Measurements from ENCODE around the gene VGF.
A peak's percentile ranks its signal among the peaks of the same experiment; 100 is the strongest.

VGF gene

DNA sequence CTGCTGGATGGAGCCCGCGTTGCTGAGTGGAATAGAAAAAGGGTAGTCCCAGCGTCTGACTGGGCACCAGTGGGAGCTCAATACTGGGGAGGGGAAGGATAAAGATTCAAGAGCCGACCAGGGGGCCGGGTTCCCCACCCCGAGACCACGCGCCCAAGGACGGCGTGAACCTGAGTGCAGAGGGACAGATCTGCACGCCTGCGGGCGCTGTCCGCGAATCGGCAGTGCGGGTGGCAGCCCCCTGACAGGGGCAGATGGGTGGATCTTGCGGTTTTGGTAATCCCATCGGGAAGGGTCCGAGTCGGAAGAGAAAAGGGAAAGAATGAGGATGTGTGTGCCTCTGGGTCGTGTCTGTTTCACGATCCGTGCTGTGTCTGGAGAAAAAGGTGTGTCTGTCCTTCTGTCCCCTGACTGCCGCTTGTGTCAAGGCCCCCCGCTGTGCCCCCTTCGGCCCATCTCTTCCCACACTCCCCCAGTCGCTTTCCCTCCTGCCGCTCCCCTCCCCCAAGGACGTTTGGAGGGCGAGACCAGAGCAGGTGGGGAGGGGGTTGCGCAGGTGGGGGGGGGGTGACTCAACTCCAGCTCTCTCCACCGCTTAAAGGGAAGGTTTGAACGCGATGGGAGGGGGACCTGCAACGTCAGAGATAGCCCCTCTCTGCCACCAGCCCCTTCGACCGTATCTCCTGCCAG, 734 bp upstream of the VGF start:
- DNase-seq: no peak

DNA sequence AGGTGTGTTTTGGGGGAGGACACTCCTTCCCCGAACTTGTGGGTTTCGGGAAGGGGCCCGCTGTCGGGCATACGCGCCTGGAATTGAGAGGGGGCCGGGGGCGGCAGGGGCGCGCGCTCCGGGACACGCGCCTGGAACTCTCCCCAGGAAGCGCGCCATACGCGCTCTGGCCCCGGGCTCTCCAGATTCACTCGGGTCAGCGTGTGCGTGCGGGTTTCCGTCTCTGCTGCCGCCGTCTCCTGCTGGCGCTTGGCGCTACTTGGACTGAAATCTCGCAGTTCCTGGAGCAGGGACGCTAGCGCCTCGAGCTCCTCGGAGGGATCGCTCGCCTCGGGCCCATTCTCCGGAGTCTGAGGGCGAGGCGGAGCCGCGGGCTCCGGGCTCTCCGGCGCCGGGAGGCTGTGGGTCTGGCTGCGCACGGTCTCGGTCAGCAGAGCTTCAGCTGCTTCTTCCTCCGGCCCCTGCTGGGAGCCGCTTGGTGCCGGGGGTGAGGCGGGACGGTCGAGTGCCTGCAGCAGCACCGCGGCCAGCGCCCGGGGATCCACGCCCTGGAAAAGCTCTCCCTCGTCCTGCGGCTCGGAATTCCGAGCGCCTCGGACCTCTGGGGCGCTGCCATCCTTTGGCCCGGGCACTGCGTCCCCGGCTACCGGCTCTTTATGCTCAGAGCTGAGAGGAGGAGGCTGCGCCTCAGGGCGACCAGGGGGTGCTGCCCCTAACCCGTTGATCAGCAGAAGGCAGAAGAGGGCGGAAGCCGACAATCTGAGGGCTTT, 1.1 kb downstream of the VGF start:
- no peak for DNase-seq

DNA sequence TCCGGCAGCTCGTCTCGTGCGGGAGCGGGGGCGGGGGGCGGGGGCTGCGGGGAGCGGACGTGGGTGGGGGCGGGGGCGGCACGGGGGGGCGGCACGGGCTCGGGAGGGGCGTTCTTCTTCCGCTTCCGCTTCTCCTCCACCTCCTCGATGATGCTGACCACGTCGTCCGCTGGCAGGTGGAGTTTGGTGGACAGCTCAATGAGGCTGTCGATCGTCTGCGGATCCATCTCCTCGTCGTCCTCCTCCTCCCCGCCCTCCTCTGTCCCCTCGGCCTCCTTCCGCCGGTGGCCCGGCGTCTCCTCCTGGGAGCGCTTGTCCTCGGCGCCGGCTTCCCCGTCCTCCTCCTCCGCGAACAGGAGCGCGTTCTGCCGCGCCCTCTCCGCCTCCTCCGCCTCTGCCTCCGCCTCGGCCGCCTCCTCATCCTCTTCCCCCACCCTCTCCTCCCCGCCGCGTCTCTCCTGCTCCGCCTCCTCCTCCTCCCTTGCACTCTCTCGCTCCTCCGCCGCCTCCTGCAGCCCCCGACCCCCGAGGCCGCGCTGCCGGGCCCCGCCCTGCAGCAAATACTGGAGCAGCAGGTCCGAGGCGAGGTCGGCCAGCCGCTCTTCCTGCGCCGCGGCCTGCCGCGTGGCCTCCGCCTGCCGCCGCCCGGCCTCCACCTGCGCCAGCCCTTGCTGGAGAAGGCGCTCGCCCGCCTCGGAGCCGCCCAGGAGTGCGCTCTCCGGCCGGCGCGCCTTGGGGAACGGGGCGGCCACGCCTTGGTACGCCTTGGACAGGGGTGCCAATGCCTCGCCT, 1.9 kb downstream of the VGF start:
- DNase-seq: no peak

- DNase-seq: no peak
Observed at GRCh38 chr7:101162551-101163278, 2.7 kb downstream of the VGF start.

DNA sequence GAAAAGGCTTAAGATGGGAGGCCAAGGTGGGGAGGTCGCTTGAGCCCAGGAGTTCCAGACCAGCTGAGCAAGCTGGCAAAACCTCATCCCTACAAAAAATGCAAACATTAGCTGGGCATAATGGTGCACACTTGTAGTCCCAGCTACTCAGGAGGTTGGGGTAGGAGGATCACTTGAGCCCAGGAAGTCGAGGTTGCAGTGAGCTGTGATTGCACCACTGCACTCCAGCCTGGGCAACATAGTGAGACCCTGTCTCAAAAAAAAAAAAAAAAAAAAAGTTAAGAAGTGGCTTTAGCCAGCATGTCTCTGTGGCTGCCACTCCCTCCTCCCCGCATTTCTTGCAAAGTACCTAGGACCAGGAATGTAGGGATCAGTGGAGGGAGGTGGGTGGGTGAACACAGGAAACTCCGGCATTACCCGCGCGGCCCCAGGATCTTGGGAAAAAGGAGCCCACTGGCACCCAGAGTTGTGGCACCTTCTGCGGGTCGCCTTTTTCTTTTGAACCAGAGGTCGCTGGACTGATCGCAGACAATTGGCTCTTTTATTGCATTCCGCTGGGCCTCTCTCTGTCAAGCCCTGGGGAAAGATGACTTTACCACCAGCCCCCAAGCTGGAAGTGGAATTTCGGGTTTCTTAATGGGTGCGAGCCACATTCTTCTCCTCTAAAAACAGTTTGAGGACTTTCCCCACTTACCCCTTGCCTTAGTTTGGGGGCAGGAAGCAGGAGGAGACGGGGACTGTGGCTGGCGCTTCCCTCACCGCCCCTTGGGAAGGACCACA, 3.5 kb downstream of the VGF start:
- no peak for DNase-seq

DNA sequence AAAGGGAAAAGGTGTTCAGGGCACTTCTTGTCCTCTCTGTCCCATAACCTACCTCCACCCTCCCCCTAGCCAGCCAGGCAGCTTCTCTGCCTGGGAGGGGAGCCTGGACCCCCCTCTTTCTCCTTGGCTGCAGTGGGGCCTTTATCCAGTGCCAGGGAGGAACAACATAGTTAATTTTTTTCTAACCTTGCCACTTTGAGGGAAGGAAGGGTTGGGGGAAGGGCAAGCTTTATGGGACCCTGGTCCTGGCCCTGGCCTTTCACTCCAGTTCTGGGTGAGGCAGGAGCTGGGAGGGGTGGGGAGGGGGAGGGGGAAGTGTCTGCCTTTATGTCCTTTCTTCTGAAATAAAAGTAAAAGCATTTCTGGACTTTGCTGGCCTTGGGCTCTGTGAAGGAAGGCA, 4.5 kb downstream of the VGF start:
- DNase-seq: no peak

DNA sequence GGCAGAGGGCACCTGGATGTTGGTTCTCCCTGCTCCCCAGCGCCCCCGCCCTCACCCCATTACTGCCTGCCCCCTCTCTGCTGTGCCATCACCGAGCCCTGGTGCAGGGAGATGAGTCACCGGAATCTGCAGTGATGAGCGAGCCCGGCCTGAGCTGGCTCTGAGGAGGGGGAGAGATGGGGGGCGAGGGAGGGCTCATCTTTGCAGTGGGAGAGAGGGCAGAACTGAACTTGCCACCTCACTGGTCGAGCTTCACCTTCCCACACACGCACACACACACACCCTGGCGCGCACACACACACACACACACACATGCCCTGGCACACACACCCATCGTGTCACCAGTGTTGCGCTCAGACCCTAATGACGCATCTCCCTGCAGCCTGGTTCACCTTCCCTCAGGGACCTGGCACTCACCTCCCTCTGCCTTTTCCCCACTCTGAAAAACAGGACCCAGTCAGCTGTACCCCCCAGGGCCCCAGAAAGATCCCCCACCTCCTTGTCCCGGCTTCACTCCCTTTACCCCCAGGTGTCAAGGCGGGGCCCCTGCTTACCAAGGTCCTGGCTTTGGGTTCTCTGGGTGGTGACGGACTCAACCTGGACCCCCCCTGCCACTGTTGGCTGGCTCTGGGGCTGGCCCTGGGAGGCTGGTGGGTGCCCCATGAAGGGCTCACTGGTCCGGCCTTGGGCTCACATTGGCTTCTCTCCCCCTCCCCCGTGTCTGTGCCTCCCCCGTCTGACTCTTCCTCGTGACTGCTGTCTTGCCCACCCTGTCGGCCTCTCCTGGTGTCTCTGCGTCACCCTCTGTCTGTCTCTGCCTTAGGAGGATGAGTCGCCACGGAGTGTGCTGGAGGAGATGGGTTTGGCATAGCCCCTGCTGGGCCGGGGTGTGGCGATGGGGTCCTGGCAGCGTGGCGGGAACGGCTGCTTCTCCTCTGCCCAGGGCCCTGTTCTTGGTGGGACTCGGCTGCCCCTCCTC, 5.4 kb downstream of the VGF start:
- DNase-seq: no peak

DNA sequence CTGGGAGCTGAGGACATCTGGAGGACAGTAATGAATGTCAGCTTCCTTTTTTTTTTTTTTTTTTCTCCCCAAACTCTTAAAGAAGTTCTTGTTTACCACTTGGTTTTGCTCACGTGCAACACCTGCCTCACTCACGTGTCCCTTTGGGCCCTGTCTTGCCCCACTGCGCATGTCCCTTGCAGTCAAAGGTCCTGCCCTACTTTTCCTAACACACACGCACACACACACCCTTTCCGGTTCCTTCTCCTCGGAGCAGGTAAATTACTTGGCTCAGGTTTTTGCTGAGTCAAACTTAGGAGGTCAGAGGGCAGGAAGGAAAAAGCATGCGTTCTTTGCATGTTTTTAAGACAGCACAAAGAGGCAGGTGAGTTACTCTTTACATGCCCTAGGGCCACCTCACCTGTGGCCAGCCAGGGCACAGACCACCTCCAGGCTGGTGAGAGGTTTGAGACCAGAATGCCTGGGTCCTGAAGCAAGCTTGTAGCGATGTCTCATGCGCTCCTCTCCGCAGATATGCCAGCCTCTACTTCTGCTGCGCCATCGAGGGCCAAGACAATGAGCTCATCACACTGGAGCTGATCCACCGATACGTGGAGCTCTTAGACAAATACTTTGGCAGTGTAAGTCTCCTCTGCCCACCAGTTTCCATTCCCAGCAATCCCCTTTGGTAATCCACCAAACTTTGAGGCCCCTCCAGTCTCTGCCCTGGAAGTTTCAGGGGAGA, 8.3 kb downstream of the VGF start:
- DNase-seq: no peak

- no peak for DNase-seq
Observed at GRCh38 chr7:101156277-101156676, 9.1 kb downstream of the VGF start.

- no peak for DNase-seq
Observed at GRCh38 chr7:101155303-101155702, 10.1 kb downstream of the VGF start.

DNA sequence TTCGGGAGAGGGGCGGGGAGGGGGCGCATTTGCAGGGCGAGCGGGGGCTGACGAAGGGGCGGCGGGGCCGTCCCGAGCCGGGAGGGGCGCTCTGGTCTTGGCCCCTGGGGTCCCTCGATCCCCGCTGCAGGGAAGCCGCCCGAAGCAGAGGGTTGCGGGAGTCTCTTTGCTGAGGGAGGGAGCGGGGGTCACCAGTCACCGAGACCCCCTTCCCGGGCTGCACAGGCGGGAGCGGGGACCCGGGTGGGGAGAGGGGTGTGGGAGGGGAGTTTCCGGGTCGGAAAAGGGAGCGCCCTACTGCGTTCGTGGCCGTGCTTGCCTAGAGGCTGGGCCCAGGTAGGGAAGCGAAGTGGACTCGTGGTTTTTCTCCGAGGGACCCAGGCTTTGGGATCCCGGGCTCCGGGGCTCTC, 10.7 kb downstream of the VGF start:
- no peak for DNase-seq

DNA sequence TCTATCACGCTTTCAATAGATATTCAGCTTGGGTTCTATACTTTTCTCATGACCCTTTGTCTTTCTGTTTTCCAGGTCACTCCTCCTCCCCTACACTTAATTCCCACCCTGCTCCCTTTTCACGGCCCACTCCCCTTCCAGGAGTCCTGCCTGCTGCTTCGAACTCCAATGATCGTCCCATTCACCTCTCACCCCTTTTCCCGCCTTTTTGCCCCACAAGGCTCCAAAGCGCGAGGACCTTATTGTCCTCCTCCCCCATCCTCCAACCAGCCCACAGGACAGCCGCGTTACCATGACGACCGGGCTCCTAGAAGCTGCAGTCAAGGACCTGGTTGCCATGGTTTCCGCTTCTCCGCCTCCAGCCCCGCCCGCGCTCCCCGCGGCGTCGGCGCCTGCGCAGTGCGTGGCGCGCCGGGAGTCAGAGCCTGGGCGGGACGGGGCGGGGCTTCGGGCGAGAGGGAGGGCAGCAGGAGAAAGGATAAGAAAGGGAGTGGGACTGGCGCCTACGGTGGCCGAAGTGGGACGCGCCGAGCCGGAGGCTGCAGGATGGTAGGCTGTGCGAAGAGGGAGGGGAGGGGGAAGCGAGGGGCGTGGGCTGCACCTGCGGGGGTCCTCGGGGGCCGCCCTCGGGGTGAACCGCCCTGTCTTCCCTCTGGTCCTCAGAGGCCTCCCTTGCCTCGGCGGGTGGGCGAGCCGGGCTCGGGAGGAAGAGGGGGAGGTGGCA, 11.2 kb downstream of the VGF start, which contains the start of gene AP1S1:
TSS of gene AP1S1 (plus strand) at position 508 of the 724 bp plus-strand sequence. CDS start at position 547, 39 bp downstream.
- peak; percentile 94 to 96 for DNase-seq

DNA sequence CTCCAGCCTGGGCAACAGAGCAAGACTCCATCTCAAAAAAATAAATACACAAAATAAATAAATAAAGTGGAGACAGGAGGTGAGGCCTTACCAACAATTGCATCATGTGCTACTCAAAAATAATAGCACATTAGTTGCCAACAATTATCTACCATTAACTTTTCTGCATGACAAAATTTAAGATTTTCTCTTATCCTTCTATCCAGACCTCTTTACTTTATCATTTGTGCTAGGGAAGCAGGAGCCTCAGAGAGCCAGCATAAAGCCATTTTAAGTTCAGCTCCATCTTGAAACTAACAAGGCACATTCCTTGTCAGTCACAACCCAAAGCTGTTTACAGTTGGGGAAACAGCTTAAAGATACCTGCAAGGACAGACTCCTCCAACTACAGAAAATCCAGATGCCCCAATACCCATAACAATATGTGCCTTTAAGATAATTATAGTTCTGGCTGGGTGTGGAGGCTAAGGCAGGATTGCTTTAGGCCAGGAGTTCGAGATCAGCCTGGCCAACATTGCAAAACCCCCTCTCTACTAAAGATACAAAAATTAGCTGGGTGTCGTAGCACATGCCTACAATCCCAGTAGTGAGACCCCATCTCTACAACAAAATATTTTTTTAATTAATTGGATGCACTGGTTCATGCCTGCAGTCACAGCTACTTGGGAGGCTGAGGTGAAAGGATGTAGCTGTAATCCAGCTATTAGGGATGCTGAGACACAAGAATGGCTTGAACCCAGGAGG, 13.3 kb downstream of the VGF start:
- DNase-seq: no peak

DNA sequence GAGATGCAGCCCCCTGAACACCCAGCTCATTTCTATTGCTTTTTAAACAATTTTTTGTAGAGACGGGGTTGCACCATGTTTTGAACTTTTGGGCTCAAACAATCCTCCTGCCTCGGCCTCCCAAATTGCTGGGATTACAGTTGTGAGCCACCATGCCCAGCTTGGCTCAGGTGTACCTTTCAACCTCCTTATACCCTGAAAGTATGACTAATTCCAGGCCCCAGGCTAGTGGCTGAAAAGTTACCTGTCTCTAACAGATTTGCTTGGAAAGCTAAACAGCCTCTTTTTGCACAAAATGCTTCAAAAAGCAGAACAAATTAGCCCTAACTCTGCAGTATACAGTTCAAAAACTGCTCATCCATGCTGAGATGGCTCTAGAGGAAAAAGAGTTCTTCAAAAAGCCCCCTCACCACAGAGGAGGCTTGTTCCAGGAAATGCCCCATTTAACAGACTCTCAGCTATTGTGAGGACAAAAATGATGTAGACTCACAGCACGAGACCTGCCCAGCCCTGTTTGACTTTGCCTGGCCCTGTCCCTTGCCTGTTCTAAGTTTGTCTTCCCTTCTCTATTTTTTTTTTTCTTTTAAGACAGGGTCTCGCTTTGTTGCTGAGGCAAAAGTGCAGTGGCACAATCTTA, 24.5 kb downstream of the VGF start:
- no peak for DNase-seq

DNA sequence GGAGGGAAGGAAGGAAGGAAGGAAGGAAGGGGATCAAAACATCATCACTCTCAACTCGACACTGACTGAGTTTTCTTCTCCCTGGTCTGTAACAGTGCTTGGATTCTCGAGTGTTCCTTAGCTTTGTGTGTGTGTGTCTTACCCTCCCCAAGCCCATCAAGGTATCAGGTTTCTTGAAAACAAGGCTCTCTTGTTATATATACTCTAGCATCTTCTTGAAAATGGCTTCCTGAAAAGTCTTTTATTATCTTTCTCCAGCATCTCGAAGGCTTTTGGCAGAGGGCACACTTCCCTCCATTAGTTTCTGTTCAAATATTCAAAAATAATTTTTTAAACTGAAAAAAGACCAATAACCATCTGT, 25.1 kb downstream of the VGF start:
- DNase-seq: no peak

GRCh38 chr7:101138213-101138870, 27.0 kb downstream of the VGF start:
- DNase-seq: peak; percentile 85 to 90

DNA sequence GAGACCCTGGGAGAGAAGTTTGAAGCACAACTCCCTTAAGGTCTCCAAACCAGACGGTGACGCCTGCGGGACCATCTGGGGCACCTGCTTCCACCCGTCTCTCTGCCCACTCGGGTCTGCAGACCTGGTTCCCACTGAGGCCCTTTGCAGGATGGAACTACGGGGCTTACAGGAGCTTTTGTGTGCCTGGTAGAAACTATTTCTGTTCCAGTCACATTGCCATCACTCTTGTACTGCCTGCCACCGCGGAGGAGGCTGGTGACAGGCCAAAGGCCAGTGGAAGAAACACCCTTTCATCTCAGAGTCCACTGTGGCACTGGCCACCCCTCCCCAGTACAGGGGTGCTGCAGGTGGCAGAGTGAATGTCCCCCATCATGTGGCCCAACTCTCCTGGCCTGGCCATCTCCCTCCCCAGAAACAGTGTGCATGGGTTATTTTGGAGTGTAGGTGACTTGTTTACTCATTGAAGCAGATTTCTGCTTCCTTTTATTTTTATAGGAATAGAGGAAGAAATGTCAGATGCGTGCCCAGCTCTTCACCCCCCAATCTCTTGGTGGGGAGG, 27.6 kb downstream of the VGF start:
- no peak for DNase-seq
